Gastrocnemius medialis (tissue), 4 donors: ENCODE results near the gene E2F8.

Source experiments
- POLR2A ChIP-seq, 2 donors: fragments of 450-650 bp; IDR thresholded peaks; one replicate each; pipeline ENCODE4 v1.6.1; 2017; ENCODE audit warnings: antibody characterized with exemption in 2 of 2, mild to moderate bottlenecking in 2 of 2, moderate library complexity in 2 of 2
- TF ChIP-seq, protein P1 (sequence below), 5 experiments: fragments of 450-650 bp in 3 of 5; fragments of 200-600 bp in 2 of 5; sonication (generic) in 2 of 5; IDR thresholded peaks in 4 of 5; conservative IDR thresholded peaks in 1 of 5; 1 replicate in 4 of 5; 2 replicates in 1 of 5; pipeline ENCODE4 v1.5.1; 2016 to 2019; ENCODE audit warnings: antibody characterized with exemption in 5 of 5, mild to moderate bottlenecking in 3 of 5, moderate library complexity in 3 of 5

DNA sequence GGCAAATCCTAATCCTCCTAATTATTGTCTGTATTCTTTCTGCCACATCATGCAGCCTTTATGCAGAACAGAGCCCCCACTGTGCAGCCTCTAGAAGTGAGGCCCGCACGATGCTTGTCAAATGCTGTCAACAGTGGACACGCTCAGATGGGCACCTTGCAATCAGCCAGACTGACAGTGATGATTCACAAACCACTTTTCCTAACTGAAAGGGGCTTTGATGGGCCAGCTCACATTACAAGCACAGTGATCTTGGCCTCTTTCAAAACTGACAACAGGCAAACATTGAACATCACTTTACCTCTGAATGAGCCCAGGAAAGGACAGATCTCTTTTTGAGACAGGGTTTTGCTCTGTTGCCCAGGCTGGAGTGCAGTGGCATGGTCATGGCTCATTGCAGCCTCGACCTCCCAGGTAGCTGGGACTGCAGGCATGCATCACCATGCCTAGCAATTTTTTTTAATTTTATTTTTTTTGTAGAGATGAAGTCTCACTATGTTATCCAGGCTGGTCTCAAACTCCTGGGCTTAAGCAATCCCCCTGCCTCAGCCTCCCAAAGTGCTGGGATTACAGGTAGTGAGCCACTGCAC lies 18.0 kb upstream of the E2F8 start:
- TF ChIP-seq, protein P1, sequence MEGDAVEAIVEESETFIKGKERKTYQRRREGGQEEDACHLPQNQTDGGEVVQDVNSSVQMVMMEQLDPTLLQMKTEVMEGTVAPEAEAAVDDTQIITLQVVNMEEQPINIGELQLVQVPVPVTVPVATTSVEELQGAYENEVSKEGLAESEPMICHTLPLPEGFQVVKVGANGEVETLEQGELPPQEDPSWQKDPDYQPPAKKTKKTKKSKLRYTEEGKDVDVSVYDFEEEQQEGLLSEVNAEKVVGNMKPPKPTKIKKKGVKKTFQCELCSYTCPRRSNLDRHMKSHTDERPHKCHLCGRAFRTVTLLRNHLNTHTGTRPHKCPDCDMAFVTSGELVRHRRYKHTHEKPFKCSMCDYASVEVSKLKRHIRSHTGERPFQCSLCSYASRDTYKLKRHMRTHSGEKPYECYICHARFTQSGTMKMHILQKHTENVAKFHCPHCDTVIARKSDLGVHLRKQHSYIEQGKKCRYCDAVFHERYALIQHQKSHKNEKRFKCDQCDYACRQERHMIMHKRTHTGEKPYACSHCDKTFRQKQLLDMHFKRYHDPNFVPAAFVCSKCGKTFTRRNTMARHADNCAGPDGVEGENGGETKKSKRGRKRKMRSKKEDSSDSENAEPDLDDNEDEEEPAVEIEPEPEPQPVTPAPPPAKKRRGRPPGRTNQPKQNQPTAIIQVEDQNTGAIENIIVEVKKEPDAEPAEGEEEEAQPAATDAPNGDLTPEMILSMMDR (IDR thresholded peaks at IDR 0.05 in 4 of 5, conservative IDR thresholded peaks at IDR 0.05 in 1 of 5): no peak
- no peak for TF ChIP-seq POLR2A (IDR thresholded peaks at IDR 0.05)
